Kidney (tissue), 14 donors: Measurements from ENCODE around the gene ARMC3. TPM values are rescaled to one million over a fixed set of nuclear protein-coding genes. Genes with fewer than 3 reads are reported as not detected.
"Not testable (repeated sequence)": the region's sequence is repeated elsewhere in the genome, so short reads cannot be mapped to it uniquely, and the experiment has no call there.

Experiments used
- DNase-seq, 5 donors: peaks; one replicate each; pipeline ENCODE4 v3.0.0-alpha.2; 2013 to 2020
- FAIRE-seq: peaks from 2 replicates; lab custom pipeline; 2012; peaks lifted over from hg19 to GRCh38; lab: Jason Lieb, UNC
- H3K27ac ChIP-seq, 2 donors: one replicate each; pipeline ENCODE4 v1.7.0; 2013; ENCODE audit warnings: low read depth in 2 of 2, low read length in 2 of 2, inconsistent platforms in 1 of 2
- H3K27me3 ChIP-seq: one replicate; pipeline ENCODE4 v1.7.1; 2013; ENCODE audit warnings: low read length, inconsistent platforms; ENCODE audit not compliant: control insufficient read depth, insufficient read depth
- H3K36me3 ChIP-seq, 3 donors: one replicate each; pipeline versions ENCODE4 v1.7.0 to v1.7.1; 2013; ENCODE audit warnings: low read length in 3 of 3, control low read depth in 1 of 3, inconsistent platforms in 1 of 3; ENCODE audit not compliant: insufficient read depth in 3 of 3, control insufficient read depth in 2 of 3
- H3K4me1 ChIP-seq, 3 donors: one replicate each; pipeline versions ENCODE4 v1.7.0 to v1.7.1; 2013; ENCODE audit warnings: low read length in 3 of 3, inconsistent platforms in 1 of 3, low read depth in 1 of 3; ENCODE audit not compliant: control insufficient read depth in 2 of 3, insufficient read depth in 2 of 3
- H3K4me3 ChIP-seq, 3 donors: one replicate each; pipeline versions ENCODE4 v1.7.0 to v1.8.1; 2013; ENCODE audit warnings: low read length in 3 of 3, control low read depth in 1 of 3, inconsistent platforms in 1 of 3
- H3K9ac ChIP-seq, 3 donors: one replicate each; pipeline versions ENCODE4 v1.7.0 to v1.7.1; 2013; ENCODE audit warnings: low read length in 3 of 3, control low read depth in 1 of 3, inconsistent platforms in 1 of 3
- H3K9me3 ChIP-seq, 3 donors: one replicate each; pipeline versions ENCODE4 v1.7.0 to v1.7.1; 2013; ENCODE audit warnings: low read length in 3 of 3, control low read depth in 1 of 3, inconsistent platforms in 1 of 3; ENCODE audit not compliant: control insufficient read depth in 2 of 3, insufficient read depth in 1 of 3
- intact Hi-C: fragments of 100-400 bp; cut with DNase I; formaldehyde crosslinking; loops from one replicate; pipeline ENCODE4 v1.11.1; 2022
- polyA plus RNA-seq: library from polyadenylated mRNA; stranded (reverse); fragments of 350-450 nt; fragmentation: Illumina TruSeq; extraction: RNeasy Lipid Tissue Mini Kit (QIAGEN cat#74804); gene quantifications from one replicate; pipeline ENCODE4 v1.2.3, GENCODE V29; 2014; ENCODE audit warnings: low read depth, low replicate concordance; ENCODE audit not compliant: insufficient read depth
- total RNA-seq: library from RNA; stranded (reverse); fragmentation: NEBNext Ultra II Directional; extraction: Animal tissue kit (Norgen Biotek cat#: 25700); gene quantifications from one replicate; pipeline ENCODE4 v1.2.1, GENCODE V29; 2021
- TF ChIP-seq, protein P1 (sequence below): IDR thresholded peaks from 3 replicates; pipeline ENCODE4 v1.5.1; 2012; ENCODE audit warnings: mild to moderate bottlenecking, moderate library complexity, borderline replicate concordance; ENCODE audit not compliant: insufficient read depth; ENCODE audit errors: extremely low read depth
- donor health status: control.
- donor health status: control.
- donor health status: control.
- donor health status: control.
- donor health status: control.
- donor health status: DM: yes; HTN: yes; CAD: no.
- donor health status: Normal renal cell carcinoma (clear cell type).

Gene ARMC3
- total and polyA plus RNA-seq, 2 donors from 2014 or later = 0.60 to 5.5 TPM

DNA sequence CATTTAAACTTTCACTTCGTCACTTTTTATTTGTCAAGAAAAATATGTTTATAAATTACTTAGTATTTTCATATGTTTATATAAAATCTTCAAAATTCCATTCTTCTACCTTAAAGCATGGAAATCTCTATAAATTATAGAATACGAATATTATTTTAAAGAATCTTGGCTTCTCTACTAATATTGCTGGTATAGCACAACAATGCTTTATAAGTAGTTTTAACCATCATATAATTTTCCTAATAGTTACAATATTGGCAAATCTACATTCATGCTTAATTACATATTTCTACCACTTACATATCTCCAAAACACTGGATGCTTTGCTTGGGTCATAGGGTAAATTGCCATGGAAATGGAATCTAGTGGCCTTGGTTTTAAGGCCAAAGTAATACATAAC, 21.1 kb upstream of the ARMC3 start:
- Histone ChIP-seq H3K9ac (no peak overlapping the region), H3K9me3 (peaks cover 0 to 4% (median 0%) of the 10 kb centered on the region in 3 donors), H3K27me3 (no peaks in the 10 kb centered on the region), H3K4me3 (no peak overlapping the region), H3K36me3 (no peaks in the 10 kb centered on the region), H3K27ac (no peak overlapping the region), H3K4me1 (no peaks in the 10 kb centered on the region)
- FAIRE-seq (peak; percentile 51), DNase-seq (no peak)
- TF ChIP-seq, protein P1, sequence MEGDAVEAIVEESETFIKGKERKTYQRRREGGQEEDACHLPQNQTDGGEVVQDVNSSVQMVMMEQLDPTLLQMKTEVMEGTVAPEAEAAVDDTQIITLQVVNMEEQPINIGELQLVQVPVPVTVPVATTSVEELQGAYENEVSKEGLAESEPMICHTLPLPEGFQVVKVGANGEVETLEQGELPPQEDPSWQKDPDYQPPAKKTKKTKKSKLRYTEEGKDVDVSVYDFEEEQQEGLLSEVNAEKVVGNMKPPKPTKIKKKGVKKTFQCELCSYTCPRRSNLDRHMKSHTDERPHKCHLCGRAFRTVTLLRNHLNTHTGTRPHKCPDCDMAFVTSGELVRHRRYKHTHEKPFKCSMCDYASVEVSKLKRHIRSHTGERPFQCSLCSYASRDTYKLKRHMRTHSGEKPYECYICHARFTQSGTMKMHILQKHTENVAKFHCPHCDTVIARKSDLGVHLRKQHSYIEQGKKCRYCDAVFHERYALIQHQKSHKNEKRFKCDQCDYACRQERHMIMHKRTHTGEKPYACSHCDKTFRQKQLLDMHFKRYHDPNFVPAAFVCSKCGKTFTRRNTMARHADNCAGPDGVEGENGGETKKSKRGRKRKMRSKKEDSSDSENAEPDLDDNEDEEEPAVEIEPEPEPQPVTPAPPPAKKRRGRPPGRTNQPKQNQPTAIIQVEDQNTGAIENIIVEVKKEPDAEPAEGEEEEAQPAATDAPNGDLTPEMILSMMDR = no peak
- intact Hi-C loops = no loop called here

DNA sequence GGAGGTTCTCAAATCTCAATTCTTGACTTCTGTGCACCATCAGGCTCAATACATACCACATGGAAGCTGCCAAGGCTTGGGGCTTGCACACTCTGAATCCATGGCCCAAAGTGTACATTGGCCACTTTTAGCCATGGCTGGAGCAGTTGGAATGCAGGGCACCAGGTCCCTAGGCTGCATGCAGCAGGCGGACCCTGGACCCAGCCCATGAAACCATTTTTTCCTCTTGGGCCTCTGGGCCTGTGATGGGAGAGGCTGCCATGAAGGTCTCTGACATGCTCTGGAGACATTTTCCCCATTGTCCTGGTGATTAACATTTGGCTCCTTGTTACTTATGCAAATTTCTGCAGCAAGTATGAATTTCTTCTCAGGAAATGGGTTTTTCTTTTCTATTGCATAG, 19.0 kb upstream of the ARMC3 start:
- H3K9ac ChIP-seq = no peak overlapping the region
- no peaks in the 10 kb centered on the region for H3K36me3 ChIP-seq
- DNase-seq = no peak
- no peak overlapping the region for H3K4me3 ChIP-seq
- H3K4me1 ChIP-seq = no peaks in the 10 kb centered on the region
- TF ChIP-seq, protein P1 = no peak
- H3K9me3 ChIP-seq = peaks cover 0 to 4% (median 0%) of the 10 kb centered on the region in 3 donors
- no peak for FAIRE-seq
- H3K27me3 ChIP-seq = no peaks in the 10 kb centered on the region
- intact Hi-C loops = no loop called here
- no peak overlapping the region for H3K27ac ChIP-seq

GRCh38 chr10:22909673-22910072, 18.2 kb upstream of the ARMC3 start:
- H3K36me3 ChIP-seq, H3K4me1 ChIP-seq, H3K9ac ChIP-seq, H3K27ac ChIP-seq, H3K9me3 ChIP-seq, H3K4me3 ChIP-seq, DNase-seq, H3K27me3 ChIP-seq, FAIRE-seq, intact Hi-C loops: not testable (repeated sequence)

GRCh38 chr10:22911067-22911466, 16.8 kb upstream of the ARMC3 start:
- Histone ChIP-seq H3K27me3 (no peaks in the 10 kb centered on the region), H3K4me3 (no peak overlapping the region), H3K4me1 (no peaks in the 10 kb centered on the region), H3K27ac (no peak overlapping the region), H3K36me3 (no peaks in the 10 kb centered on the region), H3K9ac (no peak overlapping the region), H3K9me3 (peaks cover 0 to 4% (median 0%) of the 10 kb centered on the region in 3 donors)
- no peak for DNase-seq
- TF ChIP-seq, protein P1 = no peak
- intact Hi-C loops = no loop called here
- no peak for FAIRE-seq
